Smooth muscle cell (in vitro differentiated cells): Measurements from ENCODE around the gene CHAT. TPM values are rescaled to one million over a fixed set of nuclear protein-coding genes. Genes with fewer than 3 reads are reported as not detected.

Source experiments
- DNase-seq: peaks from one replicate; lab custom pipeline; 2025; ENCODE audit not compliant: unreplicated experiment; lab: John Stamatoyannopoulos, UW
- H2AFZ ChIP-seq: fragments of 200-600 bp; sonication (generic); 2 replicates; pipeline ENCODE4 v1.6.0; 2016; ENCODE audit warnings: antibody characterized with exemption, low read depth, mild to moderate bottlenecking
- H3F3A ChIP-seq: fragments of 200-600 bp; sonication (generic); 2 replicates; pipeline ENCODE4 v1.6.0; 2017; ENCODE audit warnings: antibody characterized with exemption, low read depth
- H3K27ac ChIP-seq: fragments of 200-600 bp; sonication (generic); 2 replicates; pipeline ENCODE4 v1.5.1; 2016; ENCODE audit warnings: low read depth, mild to moderate bottlenecking
- H3K27me3 ChIP-seq: fragments of 200-600 bp; sonication (generic); 2 replicates; pipeline ENCODE4 v1.6.1; 2016; ENCODE audit warnings: low read depth, mild to moderate bottlenecking
- H3K36me3 ChIP-seq: fragments of 200-600 bp; sonication (generic); 2 replicates; pipeline ENCODE4 v1.5.1; 2016; ENCODE audit warnings: low read depth
- H3K4me1 ChIP-seq: fragments of 200-600 bp; sonication (generic); 2 replicates; pipeline ENCODE4 v1.5.1; 2016; ENCODE audit warnings: low read depth
- H3K4me2 ChIP-seq: fragments of 200-600 bp; sonication (generic); 2 replicates; pipeline ENCODE4 v1.6.0; 2016; ENCODE audit warnings: mild to moderate bottlenecking
- H3K4me3 ChIP-seq: fragments of 200-600 bp; sonication (generic); 2 replicates; pipeline ENCODE4 v1.5.1; 2016; ENCODE audit warnings: mild to moderate bottlenecking
- H3K79me2 ChIP-seq: fragments of 200-600 bp; sonication (generic); 2 replicates; pipeline ENCODE4 v1.6.0; 2016; ENCODE audit warnings: low read depth, mild to moderate bottlenecking
- H3K9ac ChIP-seq: fragments of 200-600 bp; sonication (generic); 2 replicates; pipeline ENCODE4 v1.6.0; 2016; ENCODE audit warnings: low read depth
- H3K9me3 ChIP-seq: fragments of 200-600 bp; sonication (generic); replicated peaks from 2 replicates; pipeline ENCODE4 v1.5.1; 2016; ENCODE audit warnings: low read depth
- H4K20me1 ChIP-seq: fragments of 200-600 bp; sonication (generic); 2 replicates; pipeline ENCODE4 v1.6.0; 2016; ENCODE audit warnings: low read depth
- CTCF ChIP-seq: fragments of 200-600 bp; sonication (generic); IDR thresholded peaks from 2 replicates; pipeline ENCODE4 v1.5.1; 2017; ENCODE audit warnings: borderline replicate concordance, mild to moderate bottlenecking, antibody characterized with exemption; ENCODE audit not compliant: insufficient read depth, poor library complexity, severe bottlenecking
- WGBS: methylation state at CpG from one replicate; pipeline ENCODE4 v1.1.7; 2016; ENCODE audit warnings: low lambda C conversion rate; 5-methylcytosine and 5-hydroxymethylcytosine counted together
- polyA plus RNA-seq: library from polyadenylated mRNA; unstranded; fragments of >200 nt; fragmentation: Nextera tagmentation; extraction: Ambion mirVana; gene quantifications from 2 replicates; pipeline ENCODE4 v1.2.1, GENCODE V29; 2016
- total RNA-seq: library from RNA; depleted of rRNA; stranded (reverse); fragments of >200 nt; gene quantifications from 2 replicates; pipeline ENCODE4 v1.2.3, GENCODE V29; 2014

The CHAT gene
- total and polyA plus RNA-seq, 2 experiments from 2014 or later: not detected

GRCh38 chr10:49608166-49609005 is 5.5 kb upstream of the CHAT start:
- Histone ChIP-seq H4K20me1 (no peaks in the 10 kb centered on the region), H3K4me2 (no peak overlapping the region), H2AFZ (no peak overlapping the region), H3K9ac (no peak overlapping the region), H3K27me3 (peaks cover 82% of the 10 kb centered on the region), H3K9me3 (no peaks in the 10 kb centered on the region), H3F3A (no peaks in the 10 kb centered on the region), H3K4me3 (no peak overlapping the region), H3K4me1 (peaks cover 6% of the 10 kb centered on the region), H3K79me2 (no peaks in the 10 kb centered on the region), H3K27ac (no peak overlapping the region), H3K36me3 (no peaks in the 10 kb centered on the region)
- DNase-seq: no peak
- no peak for TF ChIP-seq CTCF
- 23% methylated on average over 14 of the region's 14 CpGs for WGBS

- no peaks in the 10 kb centered on the region for H4K20me1 ChIP-seq
- H3K4me3 ChIP-seq: no peak overlapping the region
- H3K36me3 ChIP-seq: no peaks in the 10 kb centered on the region
- H3K9ac ChIP-seq: no peak overlapping the region
- WGBS: 2% methylated on average over 19 of the region's 19 CpGs
- H3K27me3 ChIP-seq: peaks cover 84% of the 10 kb centered on the region
- H3K4me2 ChIP-seq: no peak overlapping the region
- no peak for DNase-seq
- H3K27ac ChIP-seq: no peak overlapping the region
- no peak overlapping the region for H2AFZ ChIP-seq
- H3K79me2 ChIP-seq: no peaks in the 10 kb centered on the region
- peaks cover 6% of the 10 kb centered on the region for H3K4me1 ChIP-seq
- no peaks in the 10 kb centered on the region for H3F3A ChIP-seq
- no peak for TF ChIP-seq CTCF
- no peaks in the 10 kb centered on the region for H3K9me3 ChIP-seq
Measured at GRCh38 chr10:49609006-49609282, 4.9 kb upstream of the CHAT start.

GRCh38 chr10:49609283-49610113 is 4.3 kb upstream of the CHAT start:
- peak overlapping the region; percentile 34 for H3K4me3 ChIP-seq
- DNase-seq: no peak
- 2% methylated on average over 34 of the region's 62 CpGs for WGBS

More at GRCh38 chr10:49609283-49610113, 4.3 kb upstream of the CHAT start:
- no peak for TF ChIP-seq CTCF
- no peaks in the 10 kb centered on the region for H3F3A ChIP-seq
- H4K20me1 ChIP-seq: no peaks in the 10 kb centered on the region
- no peaks in the 10 kb centered on the region for H3K79me2 ChIP-seq
- H3K27me3 ChIP-seq: peaks cover 84% of the 10 kb centered on the region
- H2AFZ ChIP-seq: no peak overlapping the region
- peaks cover 6% of the 10 kb centered on the region for H3K4me1 ChIP-seq
- no peak overlapping the region for H3K27ac ChIP-seq
- no peaks in the 10 kb centered on the region for H3K36me3 ChIP-seq
- no peak overlapping the region for H3K9ac ChIP-seq
- H3K4me2 ChIP-seq: peak overlapping the region; percentile 78
- no peaks in the 10 kb centered on the region for H3K9me3 ChIP-seq
